Liver (tissue), 3 donors: ENCODE results near the gene IKZF1.

Experiments
- CTCF ChIP-seq: fragments of 150-350 bp; IDR thresholded peaks from 2 replicates; pipeline ENCODE4 v1.5.1; 2017; ENCODE audit warnings: improper control_type of control experiment, low read depth, low read length; ENCODE audit not compliant: missing input control
- EGR1 ChIP-seq, 2 donors: IDR thresholded peaks; 2 replicates each; pipeline ENCODE4 v1.6.1; 2016 to 2018; ENCODE audit warnings: antibody characterized with exemption in 2 of 2, low read depth in 2 of 2
- FOXA2 ChIP-seq: IDR thresholded peaks from 2 replicates; pipeline ENCODE4 v1.6.1; 2016; ENCODE audit warnings: antibody characterized with exemption
- HNF4A ChIP-seq, 2 donors: conservative IDR thresholded peaks; 2 replicates each; pipeline ENCODE4 v1.6.1; 2016; ENCODE audit warnings: antibody characterized with exemption in 2 of 2, mild to moderate bottlenecking in 2 of 2
- JUND ChIP-seq, 2 donors: IDR thresholded peaks; 2 replicates each; pipeline ENCODE4 v1.6.1; 2016; ENCODE audit warnings: antibody characterized with exemption in 2 of 2
- MAX ChIP-seq: IDR thresholded peaks from 2 replicates; pipeline ENCODE4 v1.6.1; 2016; ENCODE audit warnings: antibody characterized with exemption
- RAD21 ChIP-seq, 2 donors: IDR thresholded peaks; 2 replicates each; pipeline ENCODE4 v1.6.1; 2016; ENCODE audit warnings: antibody characterized with exemption in 2 of 2, mild to moderate bottlenecking in 2 of 2
- SP1 ChIP-seq: IDR thresholded peaks from 2 replicates; pipeline ENCODE4 v1.6.1; 2018; ENCODE audit warnings: antibody characterized with exemption, mild to moderate bottlenecking
- TAF1 ChIP-seq: conservative IDR thresholded peaks from 2 replicates; pipeline ENCODE4 v1.6.1; 2016; ENCODE audit warnings: antibody characterized with exemption, mild to moderate bottlenecking
- YY1 ChIP-seq: IDR thresholded peaks from 2 replicates; pipeline ENCODE4 v1.6.1; 2016; ENCODE audit warnings: antibody characterized with exemption, mild to moderate bottlenecking
- ZBTB33 ChIP-seq: IDR thresholded peaks from 2 replicates; pipeline ENCODE4 v1.6.1; 2016; ENCODE audit warnings: antibody characterized with exemption
- donor health status: healthy.
- donor health status: healthy.

GRCh38 chr7:50267525-50268041, 36.9 kb upstream of the IKZF1 start:
- TF ChIP-seq CTCF, result no peak
- TF ChIP-seq JUND (IDR thresholded peaks at IDR 0.05), result no peak
- no peak for TF ChIP-seq YY1
- no peak for TF ChIP-seq RAD21 (IDR thresholded peaks at IDR 0.05)
- TF ChIP-seq EGR1 (IDR thresholded peaks at IDR 0.05; ENCODE audit: low read depth in 2 of 2), result no peak
- no peak for TF ChIP-seq MAX
- no peak for TF ChIP-seq TAF1
- TF ChIP-seq ZBTB33, result no peak
- TF ChIP-seq SP1, result no peak
- TF ChIP-seq FOXA2, result no peak
- no peak for TF ChIP-seq HNF4A (conservative IDR thresholded peaks at IDR 0.05)
